ENCODE measurements around the gene NTN5. TPM values are rescaled to one million over a fixed set of nuclear protein-coding genes. Genes with fewer than 3 reads are reported as not detected.
A peak's percentile ranks its signal among the peaks of the same experiment; 100 is the strongest.

NTN5 gene
- total and polyA plus RNA-seq, 2 experiments from 2014 or later: 0.33 TPM; not detected in 1

DNA sequence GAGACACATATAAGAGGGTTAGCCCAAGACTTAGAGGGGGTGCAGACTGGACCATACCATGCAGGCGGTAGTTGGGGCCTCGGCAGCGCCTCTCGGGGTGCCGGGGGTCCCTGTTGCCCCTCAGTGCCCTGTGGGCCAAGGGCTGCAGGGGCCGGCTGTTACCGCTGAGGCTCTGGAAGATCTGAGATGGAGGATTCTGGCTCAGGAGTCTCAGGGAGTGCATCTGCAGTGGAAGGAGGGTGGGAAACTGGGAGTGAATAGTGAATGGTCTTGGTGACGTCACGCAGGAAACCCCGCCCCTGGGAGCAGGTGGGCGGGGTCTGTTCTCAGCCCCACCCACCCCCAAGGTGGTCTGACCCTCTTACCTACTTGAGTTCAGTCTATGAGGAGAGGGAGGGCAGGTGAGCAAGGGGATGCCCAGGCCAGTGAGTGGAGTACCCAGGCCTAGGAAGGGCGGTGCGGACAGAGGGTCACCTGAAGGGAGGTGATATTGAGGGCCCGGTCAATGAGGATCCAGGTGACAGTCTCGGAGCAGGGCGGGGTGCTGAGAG is 33.9 kb downstream of the NTN5 start:
- H3K9me2 ChIP-seq (replicated peaks; ENCODE audit: insufficient read depth): no peaks in the 10 kb centered on the region
- H3K27me3 ChIP-seq: no peaks in the 10 kb centered on the region
- no peaks in the 10 kb centered on the region for H3K36me3 ChIP-seq (replicated peaks; ENCODE audit: insufficient read depth, low read depth)
- peaks cover 11% of the 10 kb centered on the region for H3K4me1 ChIP-seq (ENCODE audit: insufficient read depth)
- no peaks in the 10 kb centered on the region for H3K9me3 ChIP-seq (ENCODE audit: low read depth)
- DNase-seq (ENCODE audit: low spot score): peak; percentile 25
- H3K27ac ChIP-seq: peak overlapping the region; percentile 96
- TF ChIP-seq EZH2phosphoT487 (IDR thresholded peaks at IDR 0.05; ENCODE audit: low read depth, severe bottlenecking, unreplicated experiment): no peak
- no peak for TF ChIP-seq EZH2 (IDR thresholded peaks at IDR 0.05; ENCODE audit: borderline replicate concordance)
- TF ChIP-seq, protein P1, sequence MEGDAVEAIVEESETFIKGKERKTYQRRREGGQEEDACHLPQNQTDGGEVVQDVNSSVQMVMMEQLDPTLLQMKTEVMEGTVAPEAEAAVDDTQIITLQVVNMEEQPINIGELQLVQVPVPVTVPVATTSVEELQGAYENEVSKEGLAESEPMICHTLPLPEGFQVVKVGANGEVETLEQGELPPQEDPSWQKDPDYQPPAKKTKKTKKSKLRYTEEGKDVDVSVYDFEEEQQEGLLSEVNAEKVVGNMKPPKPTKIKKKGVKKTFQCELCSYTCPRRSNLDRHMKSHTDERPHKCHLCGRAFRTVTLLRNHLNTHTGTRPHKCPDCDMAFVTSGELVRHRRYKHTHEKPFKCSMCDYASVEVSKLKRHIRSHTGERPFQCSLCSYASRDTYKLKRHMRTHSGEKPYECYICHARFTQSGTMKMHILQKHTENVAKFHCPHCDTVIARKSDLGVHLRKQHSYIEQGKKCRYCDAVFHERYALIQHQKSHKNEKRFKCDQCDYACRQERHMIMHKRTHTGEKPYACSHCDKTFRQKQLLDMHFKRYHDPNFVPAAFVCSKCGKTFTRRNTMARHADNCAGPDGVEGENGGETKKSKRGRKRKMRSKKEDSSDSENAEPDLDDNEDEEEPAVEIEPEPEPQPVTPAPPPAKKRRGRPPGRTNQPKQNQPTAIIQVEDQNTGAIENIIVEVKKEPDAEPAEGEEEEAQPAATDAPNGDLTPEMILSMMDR (IDR thresholded peaks at IDR 0.05; ENCODE audit: poor library complexity): no peak
- WGBS (ENCODE audit: low lambda C conversion rate, missing lambda C conversion rate): 81% methylated on average over 16 of the region's 16 CpGs
- no peak overlapping the region for H2AFZ ChIP-seq
- H3K79me2 ChIP-seq: peaks cover 5% of the 10 kb centered on the region
- H3K4me3 ChIP-seq: no peak overlapping the region
- H3K4me2 ChIP-seq: peak overlapping the region; percentile 76
- H4K20me1 ChIP-seq (ENCODE audit: insufficient read depth, poor library complexity, severe bottlenecking): no peaks in the 10 kb centered on the region

DNA sequence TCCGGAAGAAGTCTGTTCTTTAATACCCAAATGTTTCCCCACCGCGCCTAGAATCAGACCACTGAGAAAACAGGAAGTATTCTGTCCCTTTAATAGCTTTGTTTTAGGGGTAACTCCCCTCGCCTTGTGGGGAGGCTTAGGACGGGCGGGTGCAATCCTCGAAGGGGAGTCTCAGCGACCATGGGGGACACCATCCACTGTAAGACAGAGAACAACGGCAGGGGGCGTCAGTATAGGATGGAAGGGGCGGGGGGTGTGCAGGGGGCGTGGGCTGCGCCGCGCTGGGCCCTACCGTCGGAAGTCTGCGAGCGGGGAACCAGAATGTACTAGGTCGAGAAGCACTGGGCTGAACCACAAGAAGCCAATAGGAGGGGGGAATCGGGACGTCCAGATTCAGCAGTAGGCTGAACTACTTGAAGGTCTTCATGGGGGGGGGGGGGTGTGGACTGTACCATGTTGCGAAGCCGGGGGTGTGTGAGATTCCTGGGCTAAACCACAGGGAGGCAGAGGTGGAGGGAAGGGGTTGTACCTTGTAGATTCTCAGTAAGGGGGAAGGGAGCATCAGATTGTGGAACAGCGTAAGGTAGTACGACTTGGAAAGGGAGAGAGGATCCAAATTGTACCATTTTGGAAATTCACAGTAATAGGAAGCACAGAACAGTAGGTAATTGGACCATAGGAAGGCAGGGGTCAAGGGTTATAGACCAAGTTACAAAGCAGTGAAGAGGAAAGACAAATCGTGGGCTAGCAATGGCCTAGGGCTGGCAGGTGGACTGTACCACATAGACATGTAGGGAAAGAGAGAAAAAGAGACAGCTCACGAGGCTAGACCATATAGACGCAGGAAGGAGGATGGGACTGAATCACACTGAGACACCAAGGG is 34.6 kb downstream of the NTN5 start:
- Histone ChIP-seq H3K9me2 (replicated peaks; ENCODE audit: insufficient read depth) (no peaks in the 10 kb centered on the region), H3K36me3 (replicated peaks; ENCODE audit: insufficient read depth, low read depth) (no peaks in the 10 kb centered on the region), H3K4me3 (no peak overlapping the region), H4K20me1 (ENCODE audit: insufficient read depth, poor library complexity, severe bottlenecking) (no peaks in the 10 kb centered on the region), H3K27ac (peak overlapping the region; percentile 96), H3K4me1 (ENCODE audit: insufficient read depth) (peaks cover 17% of the 10 kb centered on the region), H3K4me2 (peak overlapping the region; percentile 76), H3K9me3 (ENCODE audit: low read depth) (no peaks in the 10 kb centered on the region), H2AFZ (peak overlapping the region; percentile 43), H3K79me2 (peaks cover 5% of the 10 kb centered on the region), H3K27me3 (no peaks in the 10 kb centered on the region)
- peak; percentile 95 for DNase-seq (ENCODE audit: low spot score)
- 17% methylated on average over 26 of the region's 29 CpGs for WGBS (ENCODE audit: low lambda C conversion rate, missing lambda C conversion rate)
- TF ChIP-seq EZH2 (IDR thresholded peaks at IDR 0.05; ENCODE audit: borderline replicate concordance) (no peak), EZH2phosphoT487 (IDR thresholded peaks at IDR 0.05; ENCODE audit: low read depth, severe bottlenecking, unreplicated experiment) (no peak)
- TF ChIP-seq, protein P1 (IDR thresholded peaks at IDR 0.05; ENCODE audit: poor library complexity): peak; percentile 25

DNA sequence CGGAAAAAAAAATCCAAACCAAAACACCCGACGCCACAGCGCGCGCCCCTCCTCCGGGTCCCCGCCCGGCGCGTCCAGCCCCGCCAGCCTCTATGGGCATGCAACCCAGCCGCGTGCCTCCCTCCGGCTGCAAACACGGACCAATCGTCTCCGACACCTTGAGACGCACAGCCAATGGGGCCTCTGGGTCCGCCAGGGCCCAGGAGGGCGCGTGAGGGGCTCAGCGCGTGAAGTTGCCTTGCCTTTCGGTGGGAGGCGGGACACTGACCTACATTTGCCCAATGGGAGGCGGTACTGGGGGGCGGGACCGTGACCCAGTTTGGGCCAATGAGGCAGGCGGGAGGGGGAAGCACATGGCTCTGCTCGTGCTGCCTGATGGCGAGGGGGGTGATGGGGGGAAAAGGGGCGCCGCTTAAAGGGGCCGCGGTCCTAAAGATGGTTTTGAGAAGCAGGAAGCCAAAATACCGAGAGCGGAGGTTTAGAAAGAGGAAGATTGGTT is 35.3 kb downstream of the NTN5 start:
- Histone ChIP-seq H3K4me3 (no peak overlapping the region), H3K79me2 (peaks cover 5% of the 10 kb centered on the region), H2AFZ (peak overlapping the region; percentile 43), H3K9me3 (ENCODE audit: low read depth) (no peaks in the 10 kb centered on the region), H3K27ac (peak overlapping the region; percentile 96), H3K9me2 (replicated peaks; ENCODE audit: insufficient read depth) (no peaks in the 10 kb centered on the region), H4K20me1 (ENCODE audit: insufficient read depth, poor library complexity, severe bottlenecking) (no peaks in the 10 kb centered on the region), H3K27me3 (no peaks in the 10 kb centered on the region), H3K4me2 (peak overlapping the region; percentile 76), H3K4me1 (ENCODE audit: insufficient read depth) (peaks cover 20% of the 10 kb centered on the region), H3K36me3 (replicated peaks; ENCODE audit: insufficient read depth, low read depth) (no peaks in the 10 kb centered on the region)
- TF ChIP-seq, protein P1 (IDR thresholded peaks at IDR 0.05; ENCODE audit: poor library complexity): no peak
- TF ChIP-seq EZH2phosphoT487 (IDR thresholded peaks at IDR 0.05; ENCODE audit: low read depth, severe bottlenecking, unreplicated experiment) (no peak), EZH2 (IDR thresholded peaks at IDR 0.05; ENCODE audit: borderline replicate concordance) (no peak)
- WGBS (ENCODE audit: low lambda C conversion rate, missing lambda C conversion rate): under 1% methylated on average over 30 of the region's 38 CpGs
- peak; percentile 99 for DNase-seq (ENCODE audit: low spot score)
